ENCODE data around the gene GAA. TPM values are rescaled to one million over a fixed set of nuclear protein-coding genes. Genes with fewer than 3 reads are reported as not detected.

The GAA gene
- polyA plus RNA-seq, 1 experiment = 5.7 TPM

DNA sequence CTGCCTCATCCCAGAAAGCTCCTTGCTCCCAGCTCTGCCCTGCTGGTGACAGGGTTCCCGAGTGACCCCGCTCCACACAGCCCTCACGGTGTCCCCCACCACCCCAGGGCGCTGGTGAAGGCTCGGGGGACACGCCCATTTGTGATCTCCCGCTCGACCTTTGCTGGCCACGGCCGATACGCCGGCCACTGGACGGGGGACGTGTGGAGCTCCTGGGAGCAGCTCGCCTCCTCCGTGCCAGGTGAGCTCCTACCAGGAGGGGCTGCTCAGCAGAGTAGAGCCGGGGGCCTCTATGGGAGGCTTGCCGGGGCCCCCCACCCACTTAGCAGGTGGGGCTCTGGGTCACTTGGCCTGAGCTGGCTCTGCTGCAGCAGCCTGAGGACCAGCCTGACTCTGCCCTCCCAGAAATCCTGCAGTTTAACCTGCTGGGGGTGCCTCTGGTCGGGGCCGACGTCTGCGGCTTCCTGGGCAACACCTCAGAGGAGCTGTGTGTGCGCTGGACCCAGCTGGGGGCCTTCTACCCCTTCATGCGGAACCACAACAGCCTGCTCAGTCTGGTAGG lies 11.2 kb downstream of the GAA start:
- POLR2A ChIA-PET = no interaction called here

GRCh38 chr17:80113033-80113484 lies 11.7 kb downstream of the GAA start:
- no peaks in the 10 kb centered on the region for H3K27me3 ChIP-seq (ENCODE audit: control insufficient read depth, insufficient read depth, low read length)
- ChIA-PET CTCF (interaction anchor here (1.2 kb wide), 1 partner anchor 12 kb away, joined by 7 read pairs; the partner anchor contains the start of gene GAA), POLR2A (no interaction called here)
- DNase-seq (ENCODE audit: low read depth) = no peak
- no peak overlapping the region for H3K4me3 ChIP-seq (ENCODE audit: low read depth, low read length)
- no peaks in the 10 kb centered on the region; the same call in 1 of the 2 replicates for H3K36me3 ChIP-seq (ENCODE audit: control insufficient read depth, insufficient read depth, low read length)
- TF ChIP-seq, protein P1, sequence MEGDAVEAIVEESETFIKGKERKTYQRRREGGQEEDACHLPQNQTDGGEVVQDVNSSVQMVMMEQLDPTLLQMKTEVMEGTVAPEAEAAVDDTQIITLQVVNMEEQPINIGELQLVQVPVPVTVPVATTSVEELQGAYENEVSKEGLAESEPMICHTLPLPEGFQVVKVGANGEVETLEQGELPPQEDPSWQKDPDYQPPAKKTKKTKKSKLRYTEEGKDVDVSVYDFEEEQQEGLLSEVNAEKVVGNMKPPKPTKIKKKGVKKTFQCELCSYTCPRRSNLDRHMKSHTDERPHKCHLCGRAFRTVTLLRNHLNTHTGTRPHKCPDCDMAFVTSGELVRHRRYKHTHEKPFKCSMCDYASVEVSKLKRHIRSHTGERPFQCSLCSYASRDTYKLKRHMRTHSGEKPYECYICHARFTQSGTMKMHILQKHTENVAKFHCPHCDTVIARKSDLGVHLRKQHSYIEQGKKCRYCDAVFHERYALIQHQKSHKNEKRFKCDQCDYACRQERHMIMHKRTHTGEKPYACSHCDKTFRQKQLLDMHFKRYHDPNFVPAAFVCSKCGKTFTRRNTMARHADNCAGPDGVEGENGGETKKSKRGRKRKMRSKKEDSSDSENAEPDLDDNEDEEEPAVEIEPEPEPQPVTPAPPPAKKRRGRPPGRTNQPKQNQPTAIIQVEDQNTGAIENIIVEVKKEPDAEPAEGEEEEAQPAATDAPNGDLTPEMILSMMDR (IDR thresholded peaks at IDR 0.05; ENCODE audit: insufficient read depth, low read depth, low read length) = no peak

More for the DNA sequence above, 11.2 kb downstream of the GAA start:
- Histone ChIP-seq H3K36me3 (ENCODE audit: control insufficient read depth, insufficient read depth, low read length) (no peaks in the 10 kb centered on the region; the same call in 1 of the 2 replicates), H3K4me3 (ENCODE audit: low read depth, low read length) (no peak overlapping the region), H3K27me3 (ENCODE audit: control insufficient read depth, insufficient read depth, low read length) (no peaks in the 10 kb centered on the region)
- TF ChIP-seq, protein P1 (IDR thresholded peaks at IDR 0.05; ENCODE audit: insufficient read depth, low read depth, low read length) = no peak
- CTCF ChIA-PET = interaction anchor here (1.2 kb wide), 1 partner anchor 11 kb away, joined by 7 read pairs; the partner anchor contains the start of gene GAA
- DNase-seq (ENCODE audit: low read depth) = no peak

GRCh38 chr17:80114758-80115157 lies 13.4 kb downstream of the GAA start:
- no peaks in the 10 kb centered on the region for H3K27me3 ChIP-seq (ENCODE audit: control insufficient read depth, insufficient read depth, low read length)
- no peak overlapping the region for H3K4me3 ChIP-seq (ENCODE audit: low read depth, low read length)
- CTCF ChIA-PET = interaction anchor here (1.5 to 1.6 kb wide), 2 partner anchors 9 to 13 kb away, joined by 5 to 7 read pairs; partner anchors contain the start of gene GAA
- no peaks in the 10 kb centered on the region; the same call in none of the 2 replicates for H3K36me3 ChIP-seq (ENCODE audit: control insufficient read depth, insufficient read depth, low read length)
- POLR2A ChIA-PET = interaction anchor here (0.7 kb wide), 1 partner anchor 14 kb away, joined by 4 read pairs; the partner anchor contains the start of gene GAA
- no peak for DNase-seq (ENCODE audit: low read depth)
- TF ChIP-seq, protein P1 (IDR thresholded peaks at IDR 0.05; ENCODE audit: insufficient read depth, low read depth, low read length) = no peak

DNA sequence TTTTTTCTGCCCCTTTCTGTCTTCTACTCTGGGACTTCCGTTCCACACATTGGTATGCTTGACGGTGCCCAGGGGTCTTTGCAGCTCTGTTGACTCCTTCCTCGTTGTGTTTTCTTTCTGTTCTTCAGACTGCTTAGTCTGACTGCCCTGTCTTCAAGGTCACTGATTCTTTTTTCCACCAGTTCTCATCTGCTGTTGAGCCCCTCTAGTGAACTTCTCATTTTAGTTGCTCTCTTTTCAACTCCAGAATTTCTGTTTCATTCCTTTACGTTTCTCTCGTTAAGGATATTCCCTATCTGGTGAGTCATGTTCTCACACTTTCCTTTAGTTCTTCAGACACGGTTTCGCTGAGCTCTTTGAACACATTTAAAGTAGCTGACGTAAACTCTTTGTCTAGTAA lies 13.8 kb downstream of the GAA start:
- CTCF ChIA-PET = interaction anchor here (1.5 to 2.0 kb wide), 3 partner anchors 9 to 28 kb away, joined by 3 to 7 read pairs (median 7); partner anchors contain the start of gene GAA

More for the DNA sequence above, 13.8 kb downstream of the GAA start:
- no peak for DNase-seq (ENCODE audit: low read depth)
- POLR2A ChIA-PET = interaction anchor here (0.7 kb wide), 1 partner anchor 14 kb away, joined by 4 read pairs; the partner anchor contains the start of gene GAA
- TF ChIP-seq, protein P1 (IDR thresholded peaks at IDR 0.05; ENCODE audit: insufficient read depth, low read depth, low read length) = no peak
- no peak overlapping the region for H3K4me3 ChIP-seq (ENCODE audit: low read depth, low read length)
- H3K36me3 ChIP-seq (ENCODE audit: control insufficient read depth, insufficient read depth, low read length) = no peaks in the 10 kb centered on the region; the same call in none of the 2 replicates
- H3K27me3 ChIP-seq (ENCODE audit: control insufficient read depth, insufficient read depth, low read length) = no peaks in the 10 kb centered on the region
